DMS153 (cell line): ENCODE measurements around the gene ATOH7.
A peak's percentile ranks its signal among the peaks of the same experiment; 100 is the strongest.
"Not testable (repeated sequence)": the region's sequence is repeated elsewhere in the genome, so short reads cannot be mapped to it uniquely, and the experiment has no call there.

Source experiments
- DNase-seq: peaks from one replicate; lab custom pipeline; 2025; lab: John Stamatoyannopoulos, UW

Gene ATOH7

GRCh38 chr10:68237173-68237572 lies 5.3 kb upstream of the ATOH7 start:
- no peak for DNase-seq

GRCh38 chr10:68235581-68235980 lies 3.7 kb upstream of the ATOH7 start:
- no peak for DNase-seq

GRCh38 chr10:68235111-68235510 lies 3.2 kb upstream of the ATOH7 start:
- no peak for DNase-seq

GRCh38 chr10:68233046-68233445 lies 1.1 kb upstream of the ATOH7 start:
- DNase-seq = no peak

GRCh38 chr10:68231106-68231816 lies 652 bp downstream of the ATOH7 start:
- DNase-seq = no peak

GRCh38 chr10:68230268-68230667 lies 1.6 kb downstream of the ATOH7 start:
- no peak for DNase-seq

- no peak for DNase-seq
Measured at GRCh38 chr10:68224810-68225209, 7.1 kb downstream of the ATOH7 start.

GRCh38 chr10:68223535-68224165 lies 8.3 kb downstream of the ATOH7 start:
- no peak for DNase-seq

- DNase-seq = no peak
Measured at GRCh38 chr10:68222391-68222790, 9.5 kb downstream of the ATOH7 start.

GRCh38 chr10:68221196-68221595 lies 10.7 kb downstream of the ATOH7 start:
- DNase-seq = no peak

- no peak for DNase-seq
Measured at GRCh38 chr10:68218786-68219185, 13.1 kb downstream of the ATOH7 start.

- DNase-seq = no peak
Measured at GRCh38 chr10:68212721-68213352, 19.1 kb downstream of the ATOH7 start.

GRCh38 chr10:68211669-68212068 lies 20.2 kb downstream of the ATOH7 start:
- no peak for DNase-seq

GRCh38 chr10:68208424-68209042 lies 23.4 kb downstream of the ATOH7 start:
- peak; percentile 43 for DNase-seq

- no peak for DNase-seq
Measured at GRCh38 chr10:68202960-68203353, 29.0 kb downstream of the ATOH7 start.

- no peak for DNase-seq
Measured at GRCh38 chr10:68196701-68197100, 35.2 kb downstream of the ATOH7 start.

GRCh38 chr10:68195776-68196175 lies 36.1 kb downstream of the ATOH7 start:
- DNase-seq = not testable (repeated sequence)

GRCh38 chr10:68194290-68194689 lies 37.6 kb downstream of the ATOH7 start:
- DNase-seq = no peak

- no peak for DNase-seq
Measured at GRCh38 chr10:68192113-68192512, 39.8 kb downstream of the ATOH7 start.

GRCh38 chr10:68188835-68189234 lies 43.1 kb downstream of the ATOH7 start:
- DNase-seq = no peak

- no peak for DNase-seq
Measured at GRCh38 chr10:68185085-68185484, 46.8 kb downstream of the ATOH7 start.

GRCh38 chr10:68184546-68184945 lies 47.4 kb downstream of the ATOH7 start:
- no peak for DNase-seq
